GM18505 (cell line): ENCODE results near the gene XPO1.
A peak's percentile ranks its signal among the peaks of the same experiment; 100 is the strongest.
"Not testable (repeated sequence)": the region's sequence is repeated elsewhere in the genome, so short reads cannot be mapped to it uniquely, and the experiment has no call there.

ENCODE experiments used
- ATAC-seq: cut with Tn5 transposase; IDR thresholded peaks from one replicate; pipeline ENCODE4 v1.9.1; 2021; ENCODE audit not compliant: unreplicated experiment
- POLR2A ChIP-seq: IDR thresholded peaks from 4 replicates; pipeline ENCODE4 v1.6.1; 2011; ENCODE audit warnings: borderline replicate concordance; ENCODE audit not compliant: insufficient read depth, insufficient read length; ENCODE audit errors: extremely low read depth

XPO1 gene

GRCh38 chr2:61504949-61505348 is 33.2 kb downstream of the XPO1 start:
- no peak for ATAC-seq
- no peak for TF ChIP-seq POLR2A

GRCh38 chr2:61499060-61499459 is 39.1 kb downstream of the XPO1 start:
- TF ChIP-seq POLR2A, result no peak
- no peak for ATAC-seq

- ATAC-seq, result no peak
- no peak for TF ChIP-seq POLR2A
These were observed 44.6 kb downstream of the XPO1 start for GRCh38 chr2:61493523-61493942.

GRCh38 chr2:61492476-61492875 is 45.7 kb downstream of the XPO1 start:
- TF ChIP-seq POLR2A, result no peak
- ATAC-seq, result no peak

- TF ChIP-seq POLR2A, result no peak
- ATAC-seq, result no peak
These were observed 52.9 kb downstream of the XPO1 start for GRCh38 chr2:61485281-61485680.

GRCh38 chr2:61478086-61478485 is 60.1 kb downstream of the XPO1 start:
- TF ChIP-seq POLR2A, result no peak
- ATAC-seq, result no peak

GRCh38 chr2:61476929-61477589 is 61.1 kb downstream of the XPO1 start:
- peak; percentile 40 for TF ChIP-seq POLR2A

GRCh38 chr2:61471905-61472805 is 66.0 kb downstream of the XPO1 start:
- peak; percentile 6 for ATAC-seq
- no peak for TF ChIP-seq POLR2A

More at GRCh38 chr2:61476929-61477589, 61.1 kb downstream of the XPO1 start:
- ATAC-seq, result not testable (repeated sequence)

GRCh38 chr2:61470965-61471904 is 66.9 kb downstream of the XPO1 start, which contains the start of gene USP34:
USP34 (minus strand) TSS chr2:61471087; CDS start chr2:61470692, 395 bp downstream.
- ATAC-seq, result peak; percentile 79
- TF ChIP-seq POLR2A, result peak; percentile 95

GRCh38 chr2:61470122-61470951 is 67.8 kb downstream of the XPO1 start:
- peak; percentile 58 for TF ChIP-seq POLR2A
- ATAC-seq, result peak; percentile 30

GRCh38 chr2:61469424-61470121 is 68.6 kb downstream of the XPO1 start:
- ATAC-seq, result no peak
- TF ChIP-seq POLR2A, result no peak

GRCh38 chr2:61468231-61468630 is 69.9 kb downstream of the XPO1 start:
- not testable (repeated sequence) for ATAC-seq
